HEK293 (cell line): ENCODE results near the gene SORBS2.

ENCODE experiments used
- CTCF ChIA-PET: fragments of 350-600 bp; formaldehyde crosslinking; extraction: SDS; loops from one replicate; lab custom pipeline; 2021; ENCODE audit warnings: antibody characterized with exemption; lab: Yijun Ruan, JAX
- POLR2A ChIA-PET: fragments of 300-600 bp; formaldehyde crosslinking; extraction: SDS; loops from one replicate; lab custom pipeline; 2020; ENCODE audit warnings: antibody characterized with exemption, inconsistent platforms; lab: Yijun Ruan, JAX
- H3K27ac ChIP-seq: fragments of 200-500 bp; sonication (Bioruptor generic); 2 replicates; pipeline ENCODE4 v1.5.1; 2014; ENCODE audit warnings: low read depth, low read length, control low read depth, inconsistent platforms; ENCODE audit errors: extremely low read depth
- H3K36me3 ChIP-seq, 2 experiments: fragments of 200-500 bp in 1 of 2; sonication (Bioruptor generic) in 1 of 2; 1 replicate in 1 of 2; 2 replicates in 1 of 2; pipeline ENCODE4 v1.5.1; 2014 to 2017; ENCODE audit warnings: inconsistent platforms in 2 of 2, low read length in 2 of 2; ENCODE audit not compliant: control insufficient read depth in 2 of 2, insufficient read depth in 1 of 2
- H3K4me1 ChIP-seq: fragments of 200-500 bp; sonication (Bioruptor generic); 2 replicates; pipeline ENCODE4 v1.5.1; 2014; ENCODE audit warnings: mild to moderate bottlenecking, low read length, inconsistent platforms; ENCODE audit not compliant: control insufficient read depth, insufficient read depth
- H3K4me3 ChIP-seq: 2 replicates; pipeline ENCODE4 v1.5.1; 2011; ENCODE audit warnings: low read depth, mild to moderate bottlenecking, control low read depth, low read length, moderate library complexity
- H3K9me3 ChIP-seq: fragments of 200-500 bp; sonication (Bioruptor generic); 2 replicates; pipeline ENCODE4 v1.5.1; 2014; ENCODE audit warnings: low read depth, low read length, inconsistent platforms; ENCODE audit not compliant: control insufficient read depth, insufficient read depth
- IKZF3 ChIP-seq: fragments of 450-650 bp; IDR thresholded peaks from 2 replicates; pipeline ENCODE4 v1.5.0; 2018; ENCODE audit warnings: missing biosample characterization, mild to moderate bottlenecking, missing genetic modification characterization, moderate library complexity
- SETDB1 ChIP-seq: IDR thresholded peaks from one replicate; pipeline ENCODE4 v1.6.1; 2017; ENCODE audit warnings: mild to moderate bottlenecking, low read length, moderate library complexity, mixed read lengths; ENCODE audit not compliant: insufficient read length
- ZNF146 ChIP-seq: fragments of 450-650 bp; formaldehyde crosslinking; IDR thresholded peaks from 2 replicates; pipeline ENCODE4 v1.5.1; 2016; ENCODE audit warnings: missing biosample characterization, missing genetic modification characterization
- ZNF221 ChIP-seq: fragments of 450-650 bp; formaldehyde crosslinking; IDR thresholded peaks from 2 replicates; pipeline ENCODE4 v1.5.1; 2017; ENCODE audit warnings: missing biosample characterization, missing genetic modification characterization, borderline replicate concordance
- ZNF341 ChIP-seq: fragments of 450-650 bp; formaldehyde crosslinking; IDR thresholded peaks from 2 replicates; pipeline ENCODE4; 2016; ENCODE audit warnings: low read depth, missing biosample characterization, missing genetic modification characterization
- ZNF707 ChIP-seq: fragments of 450-650 bp; formaldehyde crosslinking; IDR thresholded peaks from 2 replicates; pipeline ENCODE4 v1.5.1; 2016; ENCODE audit warnings: missing biosample characterization, missing genetic modification characterization
- TF ChIP-seq, protein P1 (sequence below): fragments of 450-650 bp; formaldehyde crosslinking; IDR thresholded peaks from 2 replicates; pipeline ENCODE4 v1.5.1; 2017; ENCODE audit warnings: missing biosample characterization, missing genetic modification characterization
- TF ChIP-seq, protein P2 (sequence below): fragments of 450-650 bp; formaldehyde crosslinking; IDR thresholded peaks from 2 replicates; pipeline ENCODE4 v1.5.1; 2017; ENCODE audit warnings: missing biosample characterization, mild to moderate bottlenecking, missing genetic modification characterization, moderate library complexity
- TF ChIP-seq, protein P3 (sequence below): fragments of 450-650 bp; formaldehyde crosslinking; IDR thresholded peaks from 2 replicates; pipeline ENCODE4 v1.5.1; 2016; ENCODE audit warnings: missing biosample characterization, missing genetic modification characterization
- TF ChIP-seq, protein P4 (sequence below): fragments of 450-650 bp; formaldehyde crosslinking; conservative IDR thresholded peaks from 2 replicates; pipeline ENCODE4 v1.5.1; 2016; ENCODE audit warnings: low read depth, missing biosample characterization, missing genetic modification characterization
- TF ChIP-seq, protein P5 (sequence below): sonication (generic); formaldehyde crosslinking; IDR thresholded peaks from 2 replicates; pipeline ENCODE4 v1.8.1; 2022; ENCODE audit warnings: mild to moderate bottlenecking, moderate library complexity, missing genetic modification reagents

SORBS2 gene

DNA sequence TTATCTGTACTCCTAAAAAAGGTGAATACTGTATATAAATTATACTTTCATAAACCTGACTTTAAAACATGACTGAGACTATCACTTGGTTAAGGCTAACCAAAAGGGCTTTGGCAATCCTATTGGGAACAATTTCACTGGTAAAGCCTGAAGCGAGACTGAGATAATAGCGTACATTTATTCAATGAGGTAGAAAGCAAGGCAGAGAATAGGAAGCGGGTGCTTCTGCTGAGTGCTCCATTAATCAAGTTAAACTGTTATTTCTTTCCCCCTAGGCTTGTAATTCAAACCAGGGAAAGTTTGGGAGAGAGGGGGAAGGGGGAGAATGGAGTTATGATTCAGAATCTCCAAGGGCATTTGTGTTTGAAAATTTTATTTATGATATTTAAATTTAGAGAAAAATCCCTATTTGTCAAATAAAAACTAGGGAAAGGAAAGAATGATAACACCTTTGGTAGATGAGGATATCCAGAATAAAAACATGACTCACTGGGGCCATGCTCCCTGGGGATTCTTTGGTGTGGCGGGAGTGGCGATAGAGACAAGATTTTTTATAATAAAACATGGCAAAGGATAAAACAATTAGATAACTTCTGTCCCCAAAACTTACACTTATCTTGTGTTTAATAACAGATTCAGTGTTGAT lies 34.6 kb upstream of the SORBS2 start (continued):
- TF ChIP-seq, protein P1, sequence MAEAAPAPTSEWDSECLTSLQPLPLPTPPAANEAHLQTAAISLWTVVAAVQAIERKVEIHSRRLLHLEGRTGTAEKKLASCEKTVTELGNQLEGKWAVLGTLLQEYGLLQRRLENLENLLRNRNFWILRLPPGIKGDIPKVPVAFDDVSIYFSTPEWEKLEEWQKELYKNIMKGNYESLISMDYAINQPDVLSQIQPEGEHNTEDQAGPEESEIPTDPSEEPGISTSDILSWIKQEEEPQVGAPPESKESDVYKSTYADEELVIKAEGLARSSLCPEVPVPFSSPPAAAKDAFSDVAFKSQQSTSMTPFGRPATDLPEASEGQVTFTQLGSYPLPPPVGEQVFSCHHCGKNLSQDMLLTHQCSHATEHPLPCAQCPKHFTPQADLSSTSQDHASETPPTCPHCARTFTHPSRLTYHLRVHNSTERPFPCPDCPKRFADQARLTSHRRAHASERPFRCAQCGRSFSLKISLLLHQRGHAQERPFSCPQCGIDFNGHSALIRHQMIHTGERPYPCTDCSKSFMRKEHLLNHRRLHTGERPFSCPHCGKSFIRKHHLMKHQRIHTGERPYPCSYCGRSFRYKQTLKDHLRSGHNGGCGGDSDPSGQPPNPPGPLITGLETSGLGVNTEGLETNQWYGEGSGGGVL (tag by site-specific recombination), result peak; percentile 74
- TF ChIP-seq ZNF146 (tag by site-specific recombination), result no peak
- TF ChIP-seq, protein P2, sequence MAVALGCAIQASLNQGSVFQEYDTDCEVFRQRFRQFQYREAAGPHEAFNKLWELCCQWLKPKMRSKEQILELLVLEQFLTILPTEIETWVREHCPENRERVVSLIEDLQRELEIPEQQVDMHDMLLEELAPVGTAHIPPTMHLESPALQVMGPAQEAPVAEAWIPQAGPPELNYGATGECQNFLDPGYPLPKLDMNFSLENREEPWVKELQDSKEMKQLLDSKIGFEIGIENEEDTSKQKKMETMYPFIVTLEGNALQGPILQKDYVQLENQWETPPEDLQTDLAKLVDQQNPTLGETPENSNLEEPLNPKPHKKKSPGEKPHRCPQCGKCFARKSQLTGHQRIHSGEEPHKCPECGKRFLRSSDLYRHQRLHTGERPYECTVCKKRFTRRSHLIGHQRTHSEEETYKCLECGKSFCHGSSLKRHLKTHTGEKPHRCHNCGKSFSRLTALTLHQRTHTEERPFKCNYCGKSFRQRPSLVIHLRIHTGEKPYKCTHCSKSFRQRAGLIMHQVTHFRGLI (tag by site-specific recombination), result no peak
- TF ChIP-seq, all 188 proteins: peak for 6

DNA sequence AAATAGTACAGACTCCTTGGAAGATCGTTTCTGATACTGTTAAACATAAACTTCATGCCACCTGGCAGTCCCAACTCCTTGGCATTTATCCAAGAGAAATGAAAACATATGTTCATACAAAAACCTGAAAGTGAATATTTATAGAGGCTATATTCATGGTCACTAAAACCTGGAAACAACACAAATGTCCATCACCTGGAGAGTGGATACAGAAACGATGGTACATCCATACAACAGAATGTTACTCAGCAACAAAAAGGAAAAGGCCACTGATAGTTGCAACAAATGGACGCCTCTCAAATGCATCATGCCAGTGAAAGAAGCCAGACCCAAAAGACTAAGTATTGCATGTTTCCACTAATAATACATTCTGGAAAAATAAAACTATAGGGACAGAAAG lies 34.0 kb upstream of the SORBS2 start:
- no peaks in the 10 kb centered on the region for H3K9me3 ChIP-seq
- POLR2A ChIA-PET, result no interaction called here
- no peak overlapping the region for H3K4me3 ChIP-seq
- H3K36me3 ChIP-seq, result no peaks in the 10 kb centered on the region
- CTCF ChIA-PET, result interaction anchor here (0.6 kb wide), 1 partner anchor 192 kb away, joined by 6 read pairs; no protein-coding TSS in a partner anchor
- TF ChIP-seq ZNF146 (tag by site-specific recombination) (peak; percentile 15; the same call in 1 of the 2 replicates), IKZF3 (tag by site-specific recombination) (no peak), SETDB1 (peak; percentile 31), ZNF341 (tag by site-specific recombination) (no peak), ZNF707 (tag by site-specific recombination) (no peak), ZNF221 (tag by site-specific recombination) (no peak)
- TF ChIP-seq, protein P3, sequence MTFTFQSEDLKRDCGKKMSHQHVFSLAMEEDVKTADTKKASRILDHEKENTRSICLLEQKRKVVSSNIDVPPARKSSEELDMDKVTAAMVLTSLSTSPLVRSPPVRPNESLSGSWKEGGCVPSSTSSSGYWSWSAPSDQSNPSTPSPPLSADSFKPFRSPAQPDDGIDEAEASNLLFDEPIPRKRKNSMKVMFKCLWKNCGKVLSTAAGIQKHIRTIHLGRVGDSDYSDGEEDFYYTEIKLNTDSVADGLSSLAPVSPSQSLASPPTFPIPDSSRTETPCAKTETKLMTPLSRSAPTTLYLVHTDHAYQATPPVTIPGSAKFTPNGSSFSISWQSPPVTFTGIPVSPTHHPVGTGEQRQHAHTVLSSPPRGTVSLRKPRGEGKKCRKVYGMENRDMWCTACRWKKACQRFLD (tag by site-specific recombination), result no peak
- TF ChIP-seq, protein P4, sequence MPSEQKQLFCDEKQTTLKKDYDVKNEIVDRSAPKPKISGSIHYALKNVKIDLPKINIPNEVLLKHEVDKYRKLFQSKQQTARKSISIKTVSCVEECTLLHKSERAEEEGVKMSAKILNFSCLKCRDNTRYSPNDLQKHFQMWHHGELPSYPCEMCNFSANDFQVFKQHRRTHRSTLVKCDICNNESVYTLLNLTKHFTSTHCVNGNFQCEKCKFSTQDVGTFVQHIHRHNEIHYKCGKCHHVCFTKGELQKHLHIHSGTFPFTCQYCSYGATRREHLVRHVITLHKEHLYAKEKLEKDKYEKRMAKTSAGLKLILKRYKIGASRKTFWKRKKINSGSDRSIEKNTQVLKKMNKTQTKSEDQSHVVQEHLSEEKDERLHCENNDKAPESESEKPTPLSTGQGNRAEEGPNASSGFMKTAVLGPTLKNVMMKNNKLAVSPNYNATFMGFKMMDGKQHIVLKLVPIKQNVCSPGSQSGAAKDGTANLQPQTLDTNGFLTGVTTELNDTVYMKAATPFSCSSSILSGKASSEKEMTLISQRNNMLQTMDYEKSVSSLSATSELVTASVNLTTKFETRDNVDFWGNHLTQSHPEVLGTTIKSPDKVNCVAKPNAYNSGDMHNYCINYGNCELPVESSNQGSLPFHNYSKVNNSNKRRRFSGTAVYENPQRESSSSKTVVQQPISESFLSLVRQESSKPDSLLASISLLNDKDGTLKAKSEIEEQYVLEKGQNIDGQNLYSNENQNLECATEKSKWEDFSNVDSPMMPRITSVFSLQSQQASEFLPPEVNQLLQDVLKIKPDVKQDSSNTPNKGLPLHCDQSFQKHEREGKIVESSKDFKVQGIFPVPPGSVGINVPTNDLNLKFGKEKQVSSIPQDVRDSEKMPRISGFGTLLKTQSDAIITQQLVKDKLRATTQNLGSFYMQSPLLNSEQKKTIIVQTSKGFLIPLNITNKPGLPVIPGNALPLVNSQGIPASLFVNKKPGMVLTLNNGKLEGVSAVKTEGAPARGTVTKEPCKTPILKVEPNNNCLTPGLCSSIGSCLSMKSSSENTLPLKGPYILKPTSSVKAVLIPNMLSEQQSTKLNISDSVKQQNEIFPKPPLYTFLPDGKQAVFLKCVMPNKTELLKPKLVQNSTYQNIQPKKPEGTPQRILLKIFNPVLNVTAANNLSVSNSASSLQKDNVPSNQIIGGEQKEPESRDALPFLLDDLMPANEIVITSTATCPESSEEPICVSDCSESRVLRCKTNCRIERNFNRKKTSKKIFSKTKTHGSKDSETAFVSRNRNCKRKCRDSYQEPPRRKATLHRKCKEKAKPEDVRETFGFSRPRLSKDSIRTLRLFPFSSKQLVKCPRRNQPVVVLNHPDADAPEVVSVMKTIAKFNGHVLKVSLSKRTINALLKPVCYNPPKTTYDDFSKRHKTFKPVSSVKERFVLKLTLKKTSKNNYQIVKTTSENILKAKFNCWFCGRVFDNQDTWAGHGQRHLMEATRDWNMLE (tag by site-specific recombination), result no peak
- TF ChIP-seq, protein P5, sequence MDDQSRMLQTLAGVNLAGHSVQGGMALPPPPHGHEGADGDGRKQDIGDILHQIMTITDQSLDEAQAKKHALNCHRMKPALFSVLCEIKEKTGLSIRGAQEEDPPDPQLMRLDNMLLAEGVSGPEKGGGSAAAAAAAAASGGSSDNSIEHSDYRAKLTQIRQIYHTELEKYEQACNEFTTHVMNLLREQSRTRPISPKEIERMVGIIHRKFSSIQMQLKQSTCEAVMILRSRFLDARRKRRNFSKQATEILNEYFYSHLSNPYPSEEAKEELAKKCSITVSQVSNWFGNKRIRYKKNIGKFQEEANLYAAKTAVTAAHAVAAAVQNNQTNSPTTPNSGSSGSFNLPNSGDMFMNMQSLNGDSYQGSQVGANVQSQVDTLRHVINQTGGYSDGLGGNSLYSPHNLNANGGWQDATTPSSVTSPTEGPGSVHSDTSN (CRISPR knock-in tag), result no peak
- peaks cover 6% of the 10 kb centered on the region for H3K4me1 ChIP-seq
- H3K27ac ChIP-seq, result no peak overlapping the region
